ENCODE results near the gene PPM1H. TPM values are rescaled to one million over a fixed set of nuclear protein-coding genes. Genes with fewer than 3 reads are reported as not detected.

PPM1H gene, protein sequence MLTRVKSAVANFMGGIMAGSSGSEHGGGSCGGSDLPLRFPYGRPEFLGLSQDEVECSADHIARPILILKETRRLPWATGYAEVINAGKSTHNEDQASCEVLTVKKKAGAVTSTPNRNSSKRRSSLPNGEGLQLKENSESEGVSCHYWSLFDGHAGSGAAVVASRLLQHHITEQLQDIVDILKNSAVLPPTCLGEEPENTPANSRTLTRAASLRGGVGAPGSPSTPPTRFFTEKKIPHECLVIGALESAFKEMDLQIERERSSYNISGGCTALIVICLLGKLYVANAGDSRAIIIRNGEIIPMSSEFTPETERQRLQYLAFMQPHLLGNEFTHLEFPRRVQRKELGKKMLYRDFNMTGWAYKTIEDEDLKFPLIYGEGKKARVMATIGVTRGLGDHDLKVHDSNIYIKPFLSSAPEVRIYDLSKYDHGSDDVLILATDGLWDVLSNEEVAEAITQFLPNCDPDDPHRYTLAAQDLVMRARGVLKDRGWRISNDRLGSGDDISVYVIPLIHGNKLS
- total RNA-seq: 1.7 and 2.7 TPM in 2 replicates

DNA sequence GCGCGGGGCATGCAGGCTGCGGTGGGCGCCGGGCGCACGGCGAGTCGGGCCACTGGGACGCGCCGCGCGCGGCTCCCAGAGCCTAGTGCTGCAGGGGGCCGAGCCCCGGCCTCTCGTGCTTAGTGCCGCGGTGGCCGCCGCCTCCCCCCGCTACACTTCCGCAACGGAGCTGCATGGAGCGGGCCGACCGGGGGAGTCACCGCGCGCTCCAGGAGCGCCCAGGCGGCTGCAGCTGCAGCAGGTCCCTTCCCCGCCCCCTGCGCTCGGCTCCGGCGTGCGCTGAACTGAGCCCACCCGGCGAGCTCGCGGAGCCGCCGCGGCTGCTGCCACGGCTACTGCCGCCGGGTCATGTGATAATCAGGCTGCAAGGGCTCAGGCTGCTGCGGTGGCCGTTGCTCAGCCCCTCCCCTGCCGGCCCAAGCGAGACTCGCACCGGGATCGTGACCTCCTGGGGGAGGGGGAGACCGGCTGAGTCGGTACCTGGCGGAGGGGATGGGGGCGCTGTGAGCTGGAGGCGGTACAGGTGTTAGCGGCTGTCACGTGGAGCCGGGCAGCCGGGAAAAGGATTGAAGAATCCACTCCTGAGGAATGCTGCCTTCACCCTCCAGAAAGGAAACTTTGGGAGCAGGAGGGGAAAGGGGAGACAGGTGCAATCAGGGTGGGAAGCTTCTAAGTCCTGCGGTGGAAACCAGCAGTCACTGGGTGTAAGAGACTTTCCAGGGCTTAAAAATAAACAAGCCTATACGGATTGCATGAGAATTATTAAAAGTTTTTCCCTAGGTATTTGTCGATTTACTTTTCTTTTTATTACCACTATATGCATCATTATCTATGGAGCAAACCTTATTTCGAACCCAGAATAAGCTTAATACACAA, at the start of gene PPM1H:
Gene PPM1H, minus strand, starts transcription at position 352 of the 876 bp plus-strand sequence. CDS start 414 bp downstream, outside the sequence.

Other genes with a start within 250 kb of the PPM1H start
- gene AVPR1A, start 216.1 kb upstream of the PPM1H start, total RNA-seq: not detected in 2 replicates